Colonic mucosa (tissue), 4 donors: Measurements from ENCODE around the gene ZNF606. TPM values are rescaled to one million over a fixed set of nuclear protein-coding genes. Genes with fewer than 3 reads are reported as not detected.

Experiments used
- DNase-seq: peaks from one replicate; pipeline ENCODE4 v3.0.0-alpha.2; 2020
- H3K27ac ChIP-seq: fragments of 200-600 bp; one replicate; pipeline ENCODE4 v1.8.0; 2021
- H3K27me3 ChIP-seq: fragments of 200-600 bp; one replicate; pipeline ENCODE4 v1.8.0; 2021
- H3K36me3 ChIP-seq: fragments of 200-600 bp; one replicate; pipeline ENCODE4 v1.8.0; 2021
- H3K4me1 ChIP-seq: fragments of 200-600 bp; one replicate; pipeline ENCODE4 v1.8.0; 2021; ENCODE audit warnings: mild to moderate bottlenecking
- H3K4me3 ChIP-seq: fragments of 200-600 bp; one replicate; pipeline ENCODE4 v1.8.0; 2021
- H3K9ac ChIP-seq, 2 donors: one replicate each; pipeline ENCODE4 v1.7.0; 2013; ENCODE audit warnings: control low read depth in 2 of 2, low read depth in 2 of 2, low read length in 2 of 2
- H3K9me3 ChIP-seq: fragments of 200-600 bp; one replicate; pipeline ENCODE4 v1.8.0; 2021
- CTCF ChIP-seq: fragments of 200-600 bp; IDR thresholded peaks from one replicate; pipeline ENCODE4 v1.8.0; 2022; ENCODE audit warnings: antibody characterized with exemption, mild to moderate bottlenecking
- intact Hi-C: fragments of 100-400 bp; cut with DNase I; formaldehyde crosslinking; loops from one replicate; pipeline ENCODE4 v1.14.1; 2022
- total RNA-seq, 2 donors: library from RNA; stranded (reverse); fragmentation: NEBNext Ultra II Directional in 1 of 2; extraction: Animal tissue kit (Norgen Biotek cat#: 25700) in 1 of 2; gene quantifications; one replicate each; pipeline ENCODE4 v1.2.1, GENCODE V29; 2021
- donor health status: healthy.
- donor health status: DM: no; HTN: no; CAD: no.
- donor health status: DM: no; HTN: no; CAD: no.

The ZNF606 gene
- total RNA-seq, 2 donors from 2014 or later, result 8.7 to 12.2 TPM

GRCh38 chr19:58037927-58038687, 35.5 kb upstream of the ZNF606 start:
- no peak for TF ChIP-seq CTCF
- intact Hi-C loops, result no loop called here
- Histone ChIP-seq H3K4me3 (no peak overlapping the region), H3K27me3 (no peaks in the 10 kb centered on the region), H3K36me3 (no peaks in the 10 kb centered on the region), H3K9me3 (no peaks in the 10 kb centered on the region), H3K27ac (no peak overlapping the region), H3K4me1 (no peaks in the 10 kb centered on the region), H3K9ac (no peak overlapping the region)
- DNase-seq, result no peak

- intact Hi-C loops, result no loop called here
- no peaks in the 10 kb centered on the region for H3K36me3 ChIP-seq
- no peak overlapping the region for H3K4me3 ChIP-seq
- no peak overlapping the region for H3K9ac ChIP-seq
- DNase-seq, result no peak
- H3K27me3 ChIP-seq, result no peaks in the 10 kb centered on the region
- no peak overlapping the region for H3K27ac ChIP-seq
- H3K9me3 ChIP-seq, result no peaks in the 10 kb centered on the region
- H3K4me1 ChIP-seq, result no peaks in the 10 kb centered on the region
- no peak for TF ChIP-seq CTCF
These were observed 33.2 kb upstream of the ZNF606 start for GRCh38 chr19:58035863-58036262.

GRCh38 chr19:58034477-58034793, 31.8 kb upstream of the ZNF606 start:
- no peak overlapping the region for H3K9ac ChIP-seq
- intact Hi-C loops, result no loop called here
- no peak for DNase-seq
- no peaks in the 10 kb centered on the region for H3K36me3 ChIP-seq
- no peak overlapping the region for H3K4me3 ChIP-seq
- H3K9me3 ChIP-seq, result no peaks in the 10 kb centered on the region
- no peak for TF ChIP-seq CTCF
- no peaks in the 10 kb centered on the region for H3K27me3 ChIP-seq
- H3K27ac ChIP-seq, result no peak overlapping the region
- no peaks in the 10 kb centered on the region for H3K4me1 ChIP-seq

- Histone ChIP-seq H3K4me1 (no peaks in the 10 kb centered on the region), H3K36me3 (no peaks in the 10 kb centered on the region), H3K9me3 (no peaks in the 10 kb centered on the region), H3K27ac (no peak within 1 kb of the TSS), H3K9ac (peak within 1 kb of the TSS in 1 of 2 donors; percentile 35), H3K27me3 (no peaks in the 10 kb centered on the region), H3K4me3 (no peak within 1 kb of the TSS)
- DNase-seq, result peak; percentile 78
- intact Hi-C loops, result no loop called here
- TF ChIP-seq CTCF, result no peak
These were observed 31.3 kb upstream of the ZNF606 start, which contains the start of gene ZSCAN1 for GRCh38 chr19:58033741-58034476. TSS of gene ZSCAN1 (plus strand) at chr19:58034025. CDS start at chr19:58037837, 3,812 bp downstream.

GRCh38 chr19:58024661-58025060, 22.0 kb upstream of the ZNF606 start:
- Histone ChIP-seq H3K9ac (no peak overlapping the region), H3K4me3 (no peak overlapping the region), H3K4me1 (no peaks in the 10 kb centered on the region), H3K36me3 (no peaks in the 10 kb centered on the region), H3K27ac (no peak overlapping the region), H3K27me3 (no peaks in the 10 kb centered on the region), H3K9me3 (no peaks in the 10 kb centered on the region)
- DNase-seq, result no peak
- no peak for TF ChIP-seq CTCF
- intact Hi-C loops, result loop anchor here (5.0 kb wide), 1 partner anchor 133 kb away; no protein-coding TSS in a partner anchor
